Measurements from ENCODE around the gene RTL9.

DNA sequence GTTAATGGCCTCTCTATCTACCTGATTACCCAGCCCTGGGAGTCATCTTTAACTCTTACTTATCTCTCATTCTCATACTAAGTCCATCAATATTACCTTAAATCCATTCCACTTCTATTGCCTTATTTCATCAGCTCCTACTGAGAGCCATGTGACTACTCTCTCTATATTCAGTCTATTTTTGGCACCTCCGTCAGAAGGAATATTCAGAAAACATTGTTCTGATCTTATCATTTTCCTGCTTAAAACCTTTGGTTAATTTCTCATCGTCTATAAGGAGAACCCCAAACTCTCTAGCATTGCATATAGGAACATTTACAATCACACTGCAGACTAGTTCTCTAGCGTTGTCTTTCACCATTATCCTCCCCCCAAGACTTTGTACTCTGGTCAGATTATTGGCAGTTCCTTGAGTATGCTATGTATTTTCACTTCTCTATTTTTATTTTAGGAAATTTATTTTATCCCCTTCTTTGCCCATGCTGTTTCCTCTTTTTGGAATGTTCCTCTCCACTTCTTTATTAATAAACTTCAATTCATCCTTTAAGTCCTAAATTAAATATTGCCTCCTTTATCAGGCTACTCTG lies 27.1 kb upstream of the RTL9 start:
- TF ChIP-seq, protein P1, sequence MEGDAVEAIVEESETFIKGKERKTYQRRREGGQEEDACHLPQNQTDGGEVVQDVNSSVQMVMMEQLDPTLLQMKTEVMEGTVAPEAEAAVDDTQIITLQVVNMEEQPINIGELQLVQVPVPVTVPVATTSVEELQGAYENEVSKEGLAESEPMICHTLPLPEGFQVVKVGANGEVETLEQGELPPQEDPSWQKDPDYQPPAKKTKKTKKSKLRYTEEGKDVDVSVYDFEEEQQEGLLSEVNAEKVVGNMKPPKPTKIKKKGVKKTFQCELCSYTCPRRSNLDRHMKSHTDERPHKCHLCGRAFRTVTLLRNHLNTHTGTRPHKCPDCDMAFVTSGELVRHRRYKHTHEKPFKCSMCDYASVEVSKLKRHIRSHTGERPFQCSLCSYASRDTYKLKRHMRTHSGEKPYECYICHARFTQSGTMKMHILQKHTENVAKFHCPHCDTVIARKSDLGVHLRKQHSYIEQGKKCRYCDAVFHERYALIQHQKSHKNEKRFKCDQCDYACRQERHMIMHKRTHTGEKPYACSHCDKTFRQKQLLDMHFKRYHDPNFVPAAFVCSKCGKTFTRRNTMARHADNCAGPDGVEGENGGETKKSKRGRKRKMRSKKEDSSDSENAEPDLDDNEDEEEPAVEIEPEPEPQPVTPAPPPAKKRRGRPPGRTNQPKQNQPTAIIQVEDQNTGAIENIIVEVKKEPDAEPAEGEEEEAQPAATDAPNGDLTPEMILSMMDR (IDR thresholded peaks at IDR 0.05) = no peak
- TF ChIP-seq POLR2AphosphoS5 (IDR thresholded peaks at IDR 0.05; ENCODE audit: low read depth, low read length) (no peak), TCF7L2 (IDR thresholded peaks at IDR 0.05; ENCODE audit: low read depth, low read length) (no peak), SIN3A (IDR thresholded peaks at IDR 0.05; ENCODE audit: borderline replicate concordance, insufficient read depth, low read depth, low read length) (no peak)
- TF ChIP-seq, protein P2, sequence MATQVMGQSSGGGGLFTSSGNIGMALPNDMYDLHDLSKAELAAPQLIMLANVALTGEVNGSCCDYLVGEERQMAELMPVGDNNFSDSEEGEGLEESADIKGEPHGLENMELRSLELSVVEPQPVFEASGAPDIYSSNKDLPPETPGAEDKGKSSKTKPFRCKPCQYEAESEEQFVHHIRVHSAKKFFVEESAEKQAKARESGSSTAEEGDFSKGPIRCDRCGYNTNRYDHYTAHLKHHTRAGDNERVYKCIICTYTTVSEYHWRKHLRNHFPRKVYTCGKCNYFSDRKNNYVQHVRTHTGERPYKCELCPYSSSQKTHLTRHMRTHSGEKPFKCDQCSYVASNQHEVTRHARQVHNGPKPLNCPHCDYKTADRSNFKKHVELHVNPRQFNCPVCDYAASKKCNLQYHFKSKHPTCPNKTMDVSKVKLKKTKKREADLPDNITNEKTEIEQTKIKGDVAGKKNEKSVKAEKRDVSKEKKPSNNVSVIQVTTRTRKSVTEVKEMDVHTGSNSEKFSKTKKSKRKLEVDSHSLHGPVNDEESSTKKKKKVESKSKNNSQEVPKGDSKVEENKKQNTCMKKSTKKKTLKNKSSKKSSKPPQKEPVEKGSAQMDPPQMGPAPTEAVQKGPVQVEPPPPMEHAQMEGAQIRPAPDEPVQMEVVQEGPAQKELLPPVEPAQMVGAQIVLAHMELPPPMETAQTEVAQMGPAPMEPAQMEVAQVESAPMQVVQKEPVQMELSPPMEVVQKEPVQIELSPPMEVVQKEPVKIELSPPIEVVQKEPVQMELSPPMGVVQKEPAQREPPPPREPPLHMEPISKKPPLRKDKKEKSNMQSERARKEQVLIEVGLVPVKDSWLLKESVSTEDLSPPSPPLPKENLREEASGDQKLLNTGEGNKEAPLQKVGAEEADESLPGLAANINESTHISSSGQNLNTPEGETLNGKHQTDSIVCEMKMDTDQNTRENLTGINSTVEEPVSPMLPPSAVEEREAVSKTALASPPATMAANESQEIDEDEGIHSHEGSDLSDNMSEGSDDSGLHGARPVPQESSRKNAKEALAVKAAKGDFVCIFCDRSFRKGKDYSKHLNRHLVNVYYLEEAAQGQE (IDR thresholded peaks at IDR 0.05; ENCODE audit: insufficient read depth in 1 of 2, low read depth in 2 of 2, low read length in 1 of 2) = no peak
